Prostate gland (tissue), 2 donors: ENCODE results near the gene KRTAP10-11.
"Not testable (repeated sequence)": the region's sequence is repeated elsewhere in the genome, so short reads cannot be mapped to it uniquely, and the experiment has no call there.

ENCODE experiments used
- CTCF ChIP-seq, 4 experiments: fragments of 200-600 bp in 2 of 4; fragments of 450-650 bp in 2 of 4; sonication (generic) in 2 of 4; IDR thresholded peaks; 1 replicate in 3 of 4; 2 replicates in 1 of 4; pipeline ENCODE4 v1.5.1; 2016 to 2019; ENCODE audit warnings: antibody characterized with exemption in 4 of 4, mild to moderate bottlenecking in 2 of 4, moderate library complexity in 2 of 4
- POLR2A ChIP-seq: fragments of 450-650 bp; IDR thresholded peaks from one replicate; pipeline ENCODE4 v1.6.1; 2016; ENCODE audit warnings: antibody characterized with exemption, mild to moderate bottlenecking
- POLR2AphosphoS5 ChIP-seq: sonication (generic); formaldehyde crosslinking; IDR thresholded peaks from one replicate; pipeline ENCODE4 v1.6.1; 2017; ENCODE audit warnings: antibody characterized with exemption

- TF ChIP-seq CTCF (IDR thresholded peaks at IDR 0.05); POLR2A; POLR2AphosphoS5: not testable (repeated sequence)
Observed at GRCh38 chr21:44610157-44610843, 35.9 kb upstream of the KRTAP10-11 start.
